ENCODE measurements around the gene ANTXRL.

GRCh38 chr10:46311501-46311951 is 24.7 kb downstream of the ANTXRL start:
- TF ChIP-seq POLR2A (IDR thresholded peaks at IDR 0.05): no peak
- no peak for TF ChIP-seq CTCF (IDR thresholded peaks at IDR 0.05)
- TF ChIP-seq POLR2AphosphoS5 (IDR thresholded peaks at IDR 0.05; ENCODE audit: insufficient read depth in 1 of 2, low read depth in 1 of 2): no peak

Data from vagina (tissue), 2 donors.